ENCODE measurements around the gene MICAL3. TPM values are rescaled to one million over a fixed set of nuclear protein-coding genes. Genes with fewer than 3 reads are reported as not detected.

The MICAL3 gene
- total and polyA plus RNA-seq, 4 donors = 4.4 to 30.7 (median 15.4) TPM

DNA sequence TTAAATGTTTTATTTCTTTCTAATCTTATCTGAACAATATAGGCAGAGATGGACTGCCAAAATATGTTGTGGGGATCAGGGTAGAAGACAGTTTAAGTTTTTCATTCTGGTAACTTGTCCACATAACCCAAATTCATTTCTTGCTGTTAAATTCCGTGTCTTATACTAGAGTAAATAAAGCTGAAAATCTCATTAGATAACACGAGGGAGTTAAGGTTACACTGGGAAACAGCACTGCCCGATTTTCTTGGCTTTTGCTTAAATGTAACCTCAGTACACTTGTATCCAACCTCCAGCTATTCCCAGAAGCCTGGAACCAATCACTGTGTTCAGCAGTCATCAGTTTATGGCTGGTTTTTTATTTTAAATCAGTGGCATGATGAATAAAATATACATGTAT, 48.2 kb downstream of the MICAL3 start:
- 48 to 53% methylated on average over 3 of the region's 3 CpGs for WGBS, 2 donors
- H3K27me3 ChIP-seq (ENCODE audit: control insufficient read depth in 3 of 3, insufficient read depth in 3 of 3, low read length in 2 of 3) = no peaks in the 10 kb centered on the region
- DNase-seq (peak in 2 of 3 donors; percentile 69 to 70), ATAC-seq (ENCODE audit: insufficient read depth, low FRiP score) (no peak)
- TF ChIP-seq, protein P1, sequence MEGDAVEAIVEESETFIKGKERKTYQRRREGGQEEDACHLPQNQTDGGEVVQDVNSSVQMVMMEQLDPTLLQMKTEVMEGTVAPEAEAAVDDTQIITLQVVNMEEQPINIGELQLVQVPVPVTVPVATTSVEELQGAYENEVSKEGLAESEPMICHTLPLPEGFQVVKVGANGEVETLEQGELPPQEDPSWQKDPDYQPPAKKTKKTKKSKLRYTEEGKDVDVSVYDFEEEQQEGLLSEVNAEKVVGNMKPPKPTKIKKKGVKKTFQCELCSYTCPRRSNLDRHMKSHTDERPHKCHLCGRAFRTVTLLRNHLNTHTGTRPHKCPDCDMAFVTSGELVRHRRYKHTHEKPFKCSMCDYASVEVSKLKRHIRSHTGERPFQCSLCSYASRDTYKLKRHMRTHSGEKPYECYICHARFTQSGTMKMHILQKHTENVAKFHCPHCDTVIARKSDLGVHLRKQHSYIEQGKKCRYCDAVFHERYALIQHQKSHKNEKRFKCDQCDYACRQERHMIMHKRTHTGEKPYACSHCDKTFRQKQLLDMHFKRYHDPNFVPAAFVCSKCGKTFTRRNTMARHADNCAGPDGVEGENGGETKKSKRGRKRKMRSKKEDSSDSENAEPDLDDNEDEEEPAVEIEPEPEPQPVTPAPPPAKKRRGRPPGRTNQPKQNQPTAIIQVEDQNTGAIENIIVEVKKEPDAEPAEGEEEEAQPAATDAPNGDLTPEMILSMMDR (IDR thresholded peaks at IDR 0.05; ENCODE audit: control extremely low read depth, extremely low read depth) = no peak
- no peak overlapping the region for H3K4me3 ChIP-seq
- peak overlapping the region in 1 of 2 donors; percentile 49 for H3K9ac ChIP-seq (ENCODE audit: insufficient read depth in 1 of 2, low read length in 2 of 2)
- no peak overlapping the region for H3K27ac ChIP-seq (ENCODE audit: low read depth in 1 of 2, low read length in 1 of 2)
- no peaks in the 10 kb centered on the region for H3K9me3 ChIP-seq (ENCODE audit: control insufficient read depth in 4 of 4, insufficient read depth in 3 of 4, low read length in 3 of 4)
- peaks cover 15 to 49% (median 26%) of the 10 kb centered on the region in 5 donors for H3K4me1 ChIP-seq (ENCODE audit: control insufficient read depth in 5 of 5, insufficient read depth in 5 of 5, low read length in 5 of 5)
- no peaks in the 10 kb centered on the region for H3K36me3 ChIP-seq (ENCODE audit: control insufficient read depth in 4 of 4, insufficient read depth in 4 of 4, low read length in 4 of 4)

DNA sequence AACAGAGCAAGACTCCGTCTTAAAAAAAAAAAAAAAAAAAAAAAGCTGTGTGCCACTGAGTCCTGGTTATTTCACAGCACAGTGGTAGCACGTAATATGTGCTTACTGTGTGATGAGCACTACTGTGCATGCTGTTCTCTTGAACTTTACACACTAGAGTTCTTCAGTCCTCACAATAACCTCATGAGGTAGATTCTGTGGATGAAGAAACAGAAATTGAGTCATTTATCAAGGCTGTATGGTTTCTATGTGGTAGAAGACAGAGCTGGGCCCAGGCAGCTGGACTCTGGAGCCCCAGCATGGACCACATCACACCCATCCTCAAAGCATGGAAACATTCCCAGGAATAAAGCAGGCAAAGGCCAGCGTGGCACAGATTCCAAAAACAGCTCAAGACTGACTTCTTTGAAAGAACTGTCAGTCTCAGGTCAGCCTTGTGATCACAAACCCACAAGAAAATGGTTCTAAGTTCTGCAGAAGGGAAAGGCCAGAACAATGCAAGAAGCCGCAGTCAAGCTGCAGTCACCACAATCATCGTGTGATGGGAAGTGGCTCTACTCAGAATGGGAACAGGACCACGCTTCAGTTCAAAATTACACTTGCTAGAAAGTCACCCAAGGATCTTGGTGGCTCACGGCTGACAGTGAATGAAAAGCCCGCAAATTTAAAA, 49.5 kb downstream of the MICAL3 start:
- TF ChIP-seq, protein P1 (IDR thresholded peaks at IDR 0.05; ENCODE audit: control extremely low read depth, extremely low read depth) = no peak
- no peak for ATAC-seq (ENCODE audit: insufficient read depth, low FRiP score)
- H3K9me3 ChIP-seq (ENCODE audit: control insufficient read depth in 4 of 4, insufficient read depth in 3 of 4, low read length in 3 of 4) = no peaks in the 10 kb centered on the region
- H3K36me3 ChIP-seq (ENCODE audit: control insufficient read depth in 4 of 4, insufficient read depth in 4 of 4, low read length in 4 of 4) = no peaks in the 10 kb centered on the region
- no peaks in the 10 kb centered on the region for H3K27me3 ChIP-seq (ENCODE audit: control insufficient read depth in 3 of 3, insufficient read depth in 3 of 3, low read length in 2 of 3)
- no peak for DNase-seq
- no peak overlapping the region for H3K9ac ChIP-seq (ENCODE audit: insufficient read depth in 1 of 2, low read length in 2 of 2)
- no peak overlapping the region for H3K4me3 ChIP-seq
- no peak overlapping the region for H3K27ac ChIP-seq (ENCODE audit: low read depth in 1 of 2, low read length in 1 of 2)
- 78 to 84% methylated on average over 8 of the region's 8 CpGs for WGBS, 2 donors
- peaks cover 8 to 43% (median 22%) of the 10 kb centered on the region in 5 donors for H3K4me1 ChIP-seq (ENCODE audit: control insufficient read depth in 5 of 5, insufficient read depth in 5 of 5, low read length in 5 of 5)

DNA sequence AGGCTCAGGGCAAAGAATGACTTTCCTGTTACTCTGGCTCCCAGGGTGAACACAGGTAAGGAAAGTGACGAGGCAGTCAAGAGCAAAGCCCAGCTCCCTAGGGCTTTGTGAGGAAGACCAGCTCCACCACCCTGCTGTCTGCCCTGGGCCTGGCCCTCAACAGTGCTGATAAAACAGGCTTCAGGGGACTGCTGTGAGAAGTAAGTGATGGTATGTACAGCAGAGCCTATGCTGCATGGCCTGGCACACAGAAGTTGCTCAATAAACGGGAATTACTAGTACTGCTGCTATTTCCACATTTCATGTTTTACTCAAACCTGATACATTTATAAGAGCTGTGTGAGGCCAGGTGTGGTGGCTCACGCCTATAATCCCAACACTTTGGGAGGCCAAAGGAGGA, 50.3 kb downstream of the MICAL3 start:
- Histone ChIP-seq H3K9ac (ENCODE audit: insufficient read depth in 1 of 2, low read length in 2 of 2) (peak overlapping the region in 1 of 2 donors; percentile 49), H3K4me3 (no peak overlapping the region), H3K4me1 (ENCODE audit: control insufficient read depth in 5 of 5, insufficient read depth in 5 of 5, low read length in 5 of 5) (peaks cover 9 to 49% (median 22%) of the 10 kb centered on the region in 5 donors), H3K36me3 (ENCODE audit: control insufficient read depth in 4 of 4, insufficient read depth in 4 of 4, low read length in 4 of 4) (no peaks in the 10 kb centered on the region), H3K9me3 (ENCODE audit: control insufficient read depth in 4 of 4, insufficient read depth in 3 of 4, low read length in 3 of 4) (no peaks in the 10 kb centered on the region), H3K27ac (ENCODE audit: low read depth in 1 of 2, low read length in 1 of 2) (no peak overlapping the region), H3K27me3 (ENCODE audit: control insufficient read depth in 3 of 3, insufficient read depth in 3 of 3, low read length in 2 of 3) (no peaks in the 10 kb centered on the region)
- ATAC-seq (ENCODE audit: insufficient read depth, low FRiP score) = no peak
- WGBS, 2 donors = 64 to 89% methylated on average over 3 of the region's 3 CpGs
- TF ChIP-seq, protein P1 (IDR thresholded peaks at IDR 0.05; ENCODE audit: control extremely low read depth, extremely low read depth) = no peak
- DNase-seq = no peak
